GM18502 (cell line): Measurements from ENCODE around the gene MAP2K6.

Experiments
- ATAC-seq: cut with Tn5 transposase; IDR thresholded peaks from one replicate; pipeline ENCODE4 v1.9.1; 2021; ENCODE audit warnings: mild to moderate bottlenecking; ENCODE audit not compliant: unreplicated experiment, poor library complexity

MAP2K6 gene

DNA sequence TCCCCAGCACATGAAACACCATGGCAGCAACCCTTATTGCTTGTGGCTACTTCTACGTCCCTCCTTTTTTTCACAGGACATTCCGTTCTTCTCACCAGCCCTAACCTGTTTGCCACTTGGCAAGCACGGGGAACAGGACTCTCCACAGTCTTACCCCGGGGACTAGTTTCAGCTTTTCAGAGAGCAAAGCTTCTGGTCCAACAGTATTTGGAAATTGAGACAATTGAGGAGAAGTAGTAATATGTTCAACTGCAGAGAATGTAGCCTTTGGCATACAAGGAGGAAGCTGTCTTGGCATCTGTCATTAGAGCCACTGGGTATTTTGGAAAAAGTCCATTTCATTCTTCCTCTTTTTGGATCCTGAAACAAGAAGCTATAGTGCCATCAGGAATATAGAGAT lies 65.7 kb downstream of the MAP2K6 start:
- no peak for ATAC-seq

DNA sequence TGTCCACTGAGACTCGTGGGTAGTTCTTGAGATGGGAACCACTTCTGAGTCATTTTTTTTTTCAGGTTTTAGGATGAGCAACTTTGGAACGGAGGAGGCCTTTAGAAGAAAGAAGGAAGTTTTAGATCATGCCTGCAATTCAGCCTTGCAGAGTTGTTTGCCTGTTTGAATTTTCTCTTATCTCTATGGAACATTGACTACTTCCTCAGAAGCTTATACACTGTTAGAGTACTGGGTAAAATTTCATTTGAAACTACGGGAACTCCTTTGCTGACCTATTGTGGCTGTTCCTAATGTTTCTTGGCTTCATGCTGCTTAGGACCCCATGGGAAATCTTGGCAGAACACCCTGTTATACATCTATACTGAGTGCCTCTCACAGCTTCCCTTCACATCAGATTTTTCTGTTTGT lies 70.8 kb downstream of the MAP2K6 start:
- no peak for ATAC-seq

DNA sequence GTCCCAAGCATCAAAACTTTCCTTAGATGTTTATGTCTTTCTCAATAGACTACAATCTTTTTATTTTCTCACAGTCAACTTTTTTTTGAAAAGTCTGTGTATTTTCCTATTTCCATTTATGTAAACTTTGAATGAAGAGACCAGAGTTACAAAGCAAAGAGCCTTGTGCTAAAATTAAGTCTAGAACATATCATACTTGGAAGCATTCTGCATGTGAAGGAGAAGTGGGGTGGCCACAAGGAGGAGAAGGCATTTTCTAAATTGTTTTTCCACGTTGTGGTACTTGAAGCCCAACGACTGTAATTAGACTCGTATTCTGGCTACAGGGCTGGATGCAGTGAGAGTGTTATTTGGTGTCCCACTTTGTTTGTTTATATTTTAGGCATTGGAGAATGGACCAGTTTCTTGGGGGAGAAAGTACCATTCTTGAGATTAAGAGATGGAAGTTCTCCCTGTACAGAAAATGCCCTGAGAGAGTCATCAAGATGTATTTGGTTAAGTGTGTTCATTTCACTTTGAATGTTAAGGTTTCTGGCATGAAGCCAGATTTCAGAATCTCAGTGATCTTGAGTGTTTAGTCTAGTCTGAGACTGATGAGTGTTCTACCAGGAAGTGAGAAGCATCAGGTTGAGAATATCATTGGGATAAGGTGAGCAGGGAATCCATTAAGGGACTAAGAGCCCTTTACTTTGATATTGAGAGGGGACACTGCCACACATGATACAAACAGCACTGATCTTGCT lies 71.6 kb downstream of the MAP2K6 start:
- ATAC-seq: no peak

DNA sequence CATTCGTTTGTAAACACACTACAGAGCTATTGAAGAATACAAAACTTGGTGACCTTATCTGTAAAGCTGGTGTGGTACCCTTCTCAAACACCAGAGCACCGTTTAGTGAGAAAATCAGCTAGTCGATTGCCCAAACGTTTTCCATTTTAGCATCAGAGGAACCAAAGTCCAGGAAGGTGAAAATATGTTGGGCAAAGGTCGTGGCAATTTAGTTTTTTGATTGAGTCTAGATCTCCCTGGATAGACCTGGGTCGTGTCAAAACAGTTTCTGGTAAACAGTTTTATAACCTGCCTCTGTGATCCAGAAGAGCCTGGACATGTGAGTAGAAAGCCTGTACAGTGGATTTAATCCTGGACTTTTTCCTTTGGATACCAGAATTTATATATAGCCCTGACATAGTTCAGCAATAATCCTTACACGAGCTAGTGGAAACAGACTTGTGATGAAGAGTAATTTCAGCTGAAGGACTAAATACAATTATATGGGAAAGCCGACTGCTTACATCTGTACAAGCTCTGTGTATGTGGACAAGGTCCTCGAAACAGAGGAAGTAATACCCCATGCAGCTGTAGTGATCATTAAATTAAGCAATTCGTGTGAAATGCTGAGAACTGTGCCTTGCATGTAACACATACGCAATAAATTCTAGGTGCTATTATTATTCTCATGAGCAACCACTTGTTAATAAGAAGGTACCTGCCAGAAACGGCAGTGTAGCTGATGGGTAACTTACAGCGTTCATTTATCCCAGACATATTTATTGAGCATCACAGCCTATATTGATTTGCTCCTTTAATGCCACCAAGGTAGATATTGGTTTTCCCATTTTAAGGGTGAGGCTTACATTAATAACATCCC lies 72.5 kb downstream of the MAP2K6 start:
- ATAC-seq: no peak

DNA sequence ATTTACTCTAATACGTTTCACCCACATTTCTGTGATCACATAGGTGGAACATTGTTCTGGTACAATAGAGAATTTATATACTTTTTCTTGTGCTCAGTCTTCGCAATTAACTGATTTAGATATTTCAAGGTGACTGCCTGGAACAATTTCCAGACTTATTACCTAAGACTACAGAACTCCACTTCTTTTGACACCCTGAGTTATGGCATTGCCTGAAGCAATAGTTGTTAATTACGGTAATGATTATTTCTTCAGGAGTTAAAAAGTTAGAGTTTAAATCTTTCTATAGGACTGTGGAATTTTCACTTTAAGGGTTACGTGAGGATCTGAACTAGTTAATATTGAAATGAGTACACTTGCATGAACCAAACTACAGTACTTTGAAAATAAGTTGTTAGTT lies 74.8 kb downstream of the MAP2K6 start:
- ATAC-seq: no peak

DNA sequence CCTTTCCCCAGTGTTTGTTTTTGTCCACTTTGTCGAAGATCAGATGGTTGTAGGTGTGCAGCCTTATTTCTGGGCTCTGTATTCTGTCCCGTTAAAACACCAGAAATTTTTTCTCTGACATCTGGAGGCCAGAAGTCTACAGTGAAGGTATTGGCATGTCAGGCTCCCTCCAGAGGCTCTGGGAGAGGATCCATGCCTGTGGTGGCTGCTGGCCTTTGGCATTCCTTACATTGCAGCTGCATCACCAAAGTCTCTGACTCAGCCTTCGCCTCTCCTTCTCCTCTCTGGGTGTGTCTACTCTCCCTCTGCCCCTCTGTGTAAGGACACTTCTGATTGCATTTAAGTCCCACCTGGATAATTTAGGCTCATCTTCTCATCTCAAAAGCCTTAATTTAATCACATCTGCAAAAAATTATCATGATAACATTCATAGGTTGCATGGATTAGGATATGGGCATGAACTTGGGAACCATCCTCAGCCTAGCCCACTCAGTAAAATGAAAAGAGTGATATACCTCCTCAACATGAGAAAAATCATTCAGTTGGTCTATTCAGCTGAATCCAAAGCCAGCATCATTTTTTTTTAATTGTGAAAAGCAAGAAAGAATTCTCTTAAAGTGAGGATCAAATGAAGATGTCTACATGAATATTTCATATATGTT lies 78.0 kb downstream of the MAP2K6 start:
- ATAC-seq: no peak

DNA sequence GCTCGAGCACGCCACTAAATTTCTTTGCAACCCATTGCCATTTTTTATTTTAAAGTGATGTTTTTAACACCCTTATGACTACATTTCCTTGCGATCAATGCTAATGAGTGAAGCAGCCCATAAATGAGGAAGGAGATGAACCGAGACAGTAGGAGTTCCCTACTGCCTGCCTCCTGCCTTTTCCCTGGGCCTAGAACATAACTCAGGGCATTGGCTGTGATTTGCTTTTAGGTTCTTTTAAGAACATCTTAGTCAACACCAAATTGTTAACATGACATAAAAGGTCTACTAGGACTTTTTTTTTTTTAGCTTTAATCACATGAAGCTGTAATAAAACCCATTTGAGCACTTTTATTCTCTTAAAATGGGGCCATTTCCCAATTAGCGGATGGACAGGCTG lies 81.3 kb downstream of the MAP2K6 start:
- no peak for ATAC-seq

DNA sequence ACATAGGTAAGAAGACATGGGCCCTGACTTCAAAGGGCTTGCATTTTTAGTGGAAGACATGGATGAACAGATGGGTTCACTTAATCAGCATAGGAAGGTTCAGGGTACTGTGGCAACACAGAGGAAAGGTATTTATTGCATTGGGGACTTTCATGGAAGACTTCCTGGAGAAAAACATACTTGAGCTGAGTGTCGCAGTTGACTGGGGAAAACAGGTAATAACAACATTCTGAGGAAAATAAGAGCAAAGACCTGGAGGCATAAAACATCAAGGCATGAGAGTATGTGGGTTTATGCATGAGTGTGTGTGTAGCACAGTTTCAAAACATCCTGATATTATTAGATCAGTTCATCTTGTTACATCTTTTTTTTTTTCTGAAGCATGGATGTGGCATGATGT lies 82.7 kb downstream of the MAP2K6 start:
- ATAC-seq: no peak

DNA sequence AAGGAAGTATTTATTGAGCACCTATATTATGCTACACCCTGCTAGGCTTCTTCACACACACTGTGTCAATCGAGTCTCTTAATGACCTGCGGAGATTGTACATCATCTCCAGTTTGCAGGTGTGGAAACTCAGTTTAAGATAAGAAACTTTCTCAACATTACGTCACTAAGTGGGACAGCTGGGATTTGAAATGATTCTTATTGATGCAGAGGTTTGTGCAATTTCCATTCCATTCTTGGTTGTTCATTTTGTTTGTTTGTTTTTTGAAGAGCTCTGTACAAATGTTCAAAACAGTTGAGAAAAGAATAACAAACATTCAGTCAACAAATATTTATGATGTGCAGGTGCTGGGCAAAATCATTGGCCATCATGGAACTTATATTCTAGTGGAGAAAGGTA lies 84.8 kb downstream of the MAP2K6 start:
- ATAC-seq: no peak

DNA sequence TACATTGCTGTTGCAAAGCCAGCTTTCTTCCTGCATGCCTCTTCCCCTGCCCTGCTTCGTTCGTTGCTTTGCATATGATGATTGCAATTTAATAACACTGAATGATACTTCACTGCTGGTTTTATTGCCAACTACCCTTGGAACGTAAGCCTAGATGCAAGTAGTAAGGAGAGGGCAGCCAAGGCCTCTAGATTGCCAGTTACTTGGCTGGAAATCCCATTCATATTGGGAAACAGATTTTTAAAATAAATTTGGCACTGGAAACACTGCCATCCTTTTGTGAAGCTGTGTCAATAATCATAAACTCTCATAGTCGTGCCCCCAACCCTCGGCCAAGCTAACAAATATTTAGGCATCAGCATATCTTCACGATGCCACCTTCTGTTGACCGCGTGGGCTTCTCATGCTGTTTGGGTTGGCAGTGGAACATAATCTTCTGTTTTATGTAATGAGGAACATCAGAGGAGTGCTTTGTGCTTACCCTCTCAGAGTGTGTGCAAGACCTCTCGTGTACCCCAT lies 86.5 kb downstream of the MAP2K6 start:
- no peak for ATAC-seq

DNA sequence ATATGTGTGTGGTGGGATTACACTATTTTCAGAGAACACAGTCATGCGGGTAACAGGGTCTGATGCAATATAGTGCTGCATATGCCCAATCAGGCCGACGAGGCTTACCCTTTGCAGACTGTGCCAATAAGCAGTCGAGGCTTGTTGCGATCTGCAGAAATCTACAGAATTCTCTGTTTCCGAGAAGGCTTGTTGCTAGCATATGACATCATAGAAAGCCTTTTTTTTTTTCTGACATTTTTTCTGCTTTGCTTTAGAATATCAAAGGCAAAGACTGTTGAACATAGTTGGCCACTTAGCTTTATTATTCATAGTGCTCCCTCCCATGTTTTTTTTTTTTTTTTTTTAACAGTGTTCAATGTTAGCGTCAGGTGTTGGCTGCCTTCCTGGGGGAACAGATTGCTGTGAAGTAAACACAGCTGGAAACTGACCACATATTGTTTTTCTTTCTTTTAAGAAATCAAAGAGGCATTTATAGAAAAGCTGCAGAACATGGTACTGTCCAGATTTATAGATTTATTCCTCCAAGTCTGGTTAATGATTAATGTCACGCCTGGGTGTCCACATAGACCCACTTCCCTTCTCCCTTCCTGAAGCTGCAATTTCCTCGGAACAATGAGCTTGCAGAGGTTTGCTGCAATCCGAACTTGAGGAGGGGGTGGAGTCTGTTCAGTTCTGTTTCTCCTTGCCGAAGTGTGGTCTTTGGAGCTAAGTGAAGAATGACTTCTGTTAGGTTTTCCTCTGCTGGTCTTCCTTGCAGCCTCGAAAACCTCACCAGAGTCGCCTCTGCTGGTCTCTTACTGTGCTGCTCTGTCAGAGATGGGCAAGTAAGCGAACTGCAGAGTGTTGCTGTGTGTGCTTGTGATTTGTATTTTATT lies 87.3 kb downstream of the MAP2K6 start:
- no peak for ATAC-seq

DNA sequence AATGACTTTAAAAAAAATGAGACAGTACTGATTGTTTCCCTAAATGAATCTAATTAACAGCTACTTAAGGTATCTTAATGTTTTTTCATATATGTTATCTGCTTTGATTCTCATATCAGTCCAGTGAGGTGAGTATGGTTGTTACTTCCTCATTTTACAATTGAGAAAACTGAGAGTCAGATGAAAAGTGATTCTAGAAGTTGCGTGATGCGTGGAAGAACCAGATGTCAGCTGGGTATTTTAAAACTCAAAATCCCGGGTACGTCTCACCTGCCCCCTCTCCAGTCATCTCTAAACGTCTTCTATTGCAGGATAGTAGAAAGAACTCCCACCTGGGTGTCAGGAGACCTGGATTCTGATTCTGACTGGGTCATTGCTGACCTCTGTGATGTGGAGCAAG lies 89.2 kb downstream of the MAP2K6 start:
- ATAC-seq: peak; percentile 91

DNA sequence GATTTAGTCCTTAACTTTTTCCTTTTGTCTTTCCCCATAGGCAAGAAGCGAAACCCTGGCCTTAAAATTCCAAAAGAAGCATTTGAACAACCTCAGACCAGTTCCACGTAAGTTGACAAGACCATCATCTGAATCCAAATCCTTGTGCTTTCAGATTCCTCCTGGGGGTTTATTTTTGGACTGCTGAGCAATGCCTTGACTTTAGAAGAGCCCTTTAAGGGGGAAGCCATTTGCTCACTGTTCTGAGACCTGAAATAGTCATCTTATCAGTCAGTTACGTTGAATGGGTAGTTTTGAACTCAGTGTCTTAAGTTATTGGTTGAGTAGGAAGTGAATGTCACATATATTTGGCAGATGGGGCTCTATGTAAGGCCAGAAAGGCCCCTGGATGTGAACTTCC lies 91.2 kb downstream of the MAP2K6 start:
- no peak for ATAC-seq

DNA sequence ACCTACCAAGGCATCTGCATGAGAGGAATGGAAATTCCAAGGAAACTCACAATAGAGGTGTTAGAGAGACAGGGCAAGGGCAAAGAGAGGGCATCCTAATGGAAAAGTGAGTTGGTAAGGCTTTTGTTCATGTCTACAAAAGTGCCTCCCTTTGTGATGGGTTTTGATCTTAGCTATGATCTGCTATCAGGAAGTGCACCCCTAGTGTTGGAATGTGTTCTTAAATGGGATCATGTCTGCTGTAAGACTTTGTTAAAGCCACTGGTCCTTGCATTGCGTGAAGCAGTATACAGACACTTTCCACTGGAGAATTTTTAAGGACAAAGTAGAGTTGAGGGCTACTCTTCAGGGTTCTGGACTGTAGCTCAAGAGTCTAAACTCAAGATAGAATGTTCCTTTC lies 92.0 kb downstream of the MAP2K6 start:
- no peak for ATAC-seq

DNA sequence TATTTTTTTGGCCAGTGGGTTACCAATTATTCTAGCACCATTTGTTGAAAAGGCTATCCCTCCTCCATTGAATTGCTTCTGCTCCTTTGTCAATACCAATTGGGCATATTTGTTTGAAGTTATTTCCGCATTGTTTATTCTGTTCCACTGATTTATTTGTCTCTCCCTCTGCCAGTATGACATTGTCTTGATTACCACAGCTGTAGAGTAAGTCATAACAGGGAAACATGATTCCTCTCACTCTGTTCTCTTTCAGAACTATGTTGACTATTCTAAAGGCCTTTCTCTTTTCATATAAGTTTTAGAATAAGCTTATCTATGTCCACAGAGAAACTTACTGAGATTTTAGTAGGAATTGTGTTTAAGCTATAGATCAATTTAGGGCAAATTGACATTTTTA lies 94.3 kb downstream of the MAP2K6 start:
- no peak for ATAC-seq

DNA sequence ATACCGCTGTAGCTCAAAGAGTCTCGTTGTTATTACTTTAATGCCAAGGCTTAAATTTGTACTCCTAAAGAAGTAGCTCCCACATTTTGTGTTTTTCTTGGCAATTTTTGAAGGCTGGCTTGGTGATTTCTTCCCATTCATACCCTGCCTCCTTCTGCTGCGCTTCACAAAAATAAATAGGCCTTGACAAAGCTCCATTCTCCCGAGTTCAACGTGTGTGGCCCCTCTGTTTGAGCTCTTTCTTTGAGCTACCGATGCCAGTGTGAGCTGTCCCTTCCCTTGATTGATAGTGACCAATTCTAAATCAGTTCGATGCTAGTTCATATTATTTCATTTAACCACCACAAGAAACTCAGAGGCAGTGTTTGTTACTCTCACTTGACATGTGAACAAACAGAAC lies 96.8 kb downstream of the MAP2K6 start:
- ATAC-seq: no peak

DNA sequence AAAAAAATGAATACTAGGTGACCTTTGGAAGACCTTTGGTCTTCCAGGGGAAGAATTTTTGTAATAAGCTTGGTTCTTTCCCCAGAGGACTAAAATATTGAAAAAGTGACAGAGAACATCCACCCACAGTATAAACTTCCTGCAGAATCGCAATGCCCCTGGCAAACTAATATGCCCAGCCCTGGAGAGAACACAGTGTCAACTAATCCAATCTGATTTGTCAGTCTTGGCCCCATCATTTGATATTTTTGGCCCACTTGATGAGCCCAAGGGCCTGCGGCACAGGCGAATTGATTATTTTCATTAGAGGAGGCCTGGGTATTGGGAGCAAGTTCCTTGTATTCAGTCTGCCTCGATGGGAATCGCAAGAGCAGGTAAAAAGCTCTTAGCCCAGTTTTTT lies 98.4 kb downstream of the MAP2K6 start:
- no peak for ATAC-seq

DNA sequence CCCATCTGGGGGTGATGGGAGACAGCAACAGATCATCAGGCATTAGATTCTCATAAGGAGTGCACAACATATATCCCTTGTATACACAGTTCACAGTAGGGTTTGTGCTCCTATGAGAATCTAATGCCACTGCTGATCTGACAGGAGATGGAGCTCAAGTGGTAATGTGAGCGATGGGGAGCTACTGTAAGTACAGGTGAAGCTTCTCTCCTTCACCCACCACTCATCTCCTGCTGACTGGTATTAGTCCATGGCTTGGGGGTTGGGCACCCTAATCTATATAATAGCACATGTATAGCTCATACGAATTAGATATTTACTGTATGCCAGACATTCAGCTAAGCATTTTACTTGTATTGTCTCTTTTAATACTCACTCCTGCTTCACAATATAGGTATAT lies 101.7 kb downstream of the MAP2K6 start:
- ATAC-seq: no peak

DNA sequence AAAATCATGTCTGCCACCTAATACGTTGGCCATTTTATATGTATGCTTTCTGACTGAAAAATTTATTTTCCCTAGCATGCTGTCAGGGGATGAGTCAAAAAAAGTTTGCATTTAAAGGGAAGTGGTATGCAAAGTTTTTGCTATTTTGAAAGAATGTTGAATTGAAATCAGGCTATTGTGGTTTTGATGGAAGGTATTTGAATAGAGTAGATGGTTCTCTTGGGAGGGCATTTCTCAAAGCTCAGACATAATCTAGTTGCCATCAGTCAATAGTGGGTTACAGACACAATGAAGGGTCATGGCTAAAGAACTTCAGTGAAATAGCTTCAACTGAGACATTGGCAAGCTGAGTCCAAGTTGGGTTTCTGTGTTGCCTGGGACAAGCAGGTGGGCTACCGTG lies 102.4 kb downstream of the MAP2K6 start:
- peak; percentile 87 for ATAC-seq

DNA sequence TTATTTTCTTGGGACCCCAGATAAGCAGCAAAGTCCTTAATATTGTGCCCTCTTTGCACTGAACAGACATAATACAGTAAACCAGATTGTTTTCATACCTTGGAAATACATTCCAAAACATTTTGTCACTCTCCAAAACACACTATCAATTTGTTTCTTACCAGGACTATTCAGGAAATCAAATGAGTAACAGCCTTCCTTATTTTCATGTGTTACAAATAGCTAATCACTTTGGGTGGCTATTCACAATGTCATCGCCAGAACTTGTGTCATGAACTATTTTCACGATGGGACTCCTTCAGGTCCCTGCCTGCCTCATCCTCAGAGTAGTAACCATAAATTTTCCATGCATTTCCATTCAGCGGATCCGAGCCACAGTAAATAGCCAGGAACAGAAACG lies 104.5 kb downstream of the MAP2K6 start:
- ATAC-seq: no peak
